HK-2 (cell line): ENCODE results near the gene GNGT1.
"Not testable (repeated sequence)": the region's sequence is repeated elsewhere in the genome, so short reads cannot be mapped to it uniquely, and the experiment has no call there.

Experiments used
- DNase-seq: peaks from one replicate; pipeline ENCODE4 v3.0.0-alpha.2; 2018; ENCODE audit not compliant: unreplicated experiment

The GNGT1 gene

GRCh38 chr7:93910076-93910994, 4.0 kb downstream of the GNGT1 start:
- DNase-seq = no peak

- DNase-seq = not testable (repeated sequence)
These were observed 4.9 kb downstream of the GNGT1 start for GRCh38 chr7:93911242-93911641.

GRCh38 chr7:93911661-93912060, 5.3 kb downstream of the GNGT1 start:
- DNase-seq = not testable (repeated sequence)

GRCh38 chr7:93913197-93913596, 6.8 kb downstream of the GNGT1 start:
- no peak for DNase-seq

- DNase-seq = no peak
These were observed 8.3 kb downstream of the GNGT1 start for GRCh38 chr7:93914581-93915066.

- DNase-seq = not testable (repeated sequence)
These were observed 9.0 kb downstream of the GNGT1 start for GRCh38 chr7:93915206-93915842.

- not testable (repeated sequence) for DNase-seq
These were observed 9.5 kb downstream of the GNGT1 start for GRCh38 chr7:93915888-93916287.

- DNase-seq = not testable (repeated sequence)
These were observed 9.9 kb downstream of the GNGT1 start for GRCh38 chr7:93916315-93916714.

GRCh38 chr7:93920496-93921182, 14.3 kb downstream of the GNGT1 start:
- DNase-seq = peak; percentile 15

- DNase-seq = no peak
These were observed 14.8 kb downstream of the GNGT1 start for GRCh38 chr7:93921186-93921585.

GRCh38 chr7:93921607-93922566, 15.5 kb downstream of the GNGT1 start, which contains the start of gene GNG11:
Gene GNG11 (plus strand): TSS chr7:93921735. CDS start chr7:93922138, 403 bp downstream.
- DNase-seq = peak; percentile 77

- DNase-seq = no peak
These were observed 16.9 kb downstream of the GNGT1 start for GRCh38 chr7:93923296-93923695.

GRCh38 chr7:93923942-93924341, 17.6 kb downstream of the GNGT1 start:
- DNase-seq = no peak

- DNase-seq = no peak
These were observed 20.4 kb downstream of the GNGT1 start for GRCh38 chr7:93926800-93927199.

GRCh38 chr7:93927585-93927984, 21.2 kb downstream of the GNGT1 start:
- no peak for DNase-seq

GRCh38 chr7:93931655-93932054, 25.3 kb downstream of the GNGT1 start:
- no peak for DNase-seq

- DNase-seq = no peak
These were observed 26.8 kb downstream of the GNGT1 start for GRCh38 chr7:93933156-93933555.

GRCh38 chr7:93935102-93935501, 28.7 kb downstream of the GNGT1 start:
- DNase-seq = no peak

- DNase-seq = no peak
These were observed 31.5 kb downstream of the GNGT1 start for GRCh38 chr7:93937818-93938217.

- no peak for DNase-seq
These were observed 31.9 kb downstream of the GNGT1 start for GRCh38 chr7:93938293-93938692.

GRCh38 chr7:93941945-93942344, 35.6 kb downstream of the GNGT1 start:
- no peak for DNase-seq
